Hepatocyte (in vitro differentiated cells): Measurements from ENCODE around the gene PCYOX1L. TPM values are rescaled to one million over a fixed set of nuclear protein-coding genes. Genes with fewer than 3 reads are reported as not detected.

Source experiments
- DNase-seq: peaks from one replicate; pipeline ENCODE4 v3.0.0-alpha.2; 2016; ENCODE audit warnings: low spot score
- H2AFZ ChIP-seq: fragments of 200-600 bp; sonication (generic); 2 replicates; pipeline ENCODE4 v1.6.0; 2016; ENCODE audit warnings: antibody characterized with exemption, mild to moderate bottlenecking
- H3K27ac ChIP-seq: fragments of 200-600 bp; sonication (generic); 2 replicates; pipeline ENCODE4 v1.5.1; 2016; ENCODE audit warnings: mild to moderate bottlenecking
- H3K27me3 ChIP-seq: fragments of 200-600 bp; sonication (generic); 2 replicates; pipeline ENCODE4 v1.6.1; 2016
- H3K36me3 ChIP-seq: fragments of 200-600 bp; sonication (generic); replicated peaks from 2 replicates; pipeline ENCODE4 v1.5.1; 2016; ENCODE audit warnings: low read depth; ENCODE audit not compliant: insufficient read depth
- H3K4me1 ChIP-seq: fragments of 200-600 bp; sonication (generic); 2 replicates; pipeline ENCODE4 v1.5.1; 2016; ENCODE audit warnings: mild to moderate bottlenecking, moderate library complexity; ENCODE audit not compliant: insufficient read depth
- H3K4me2 ChIP-seq: fragments of 200-600 bp; sonication (generic); 2 replicates; pipeline ENCODE4 v1.6.0; 2016
- H3K4me3 ChIP-seq: fragments of 200-600 bp; sonication (generic); 2 replicates; pipeline ENCODE4 v1.5.1; 2016; ENCODE audit warnings: mild to moderate bottlenecking
- H3K79me2 ChIP-seq: fragments of 200-600 bp; sonication (generic); 2 replicates; pipeline ENCODE4 v1.6.0; 2017; ENCODE audit warnings: mild to moderate bottlenecking
- H3K9me2 ChIP-seq: fragments of 200-600 bp; sonication (generic); replicated peaks from 2 replicates; pipeline ENCODE4 v1.6.0; 2017; ENCODE audit warnings: mild to moderate bottlenecking; ENCODE audit not compliant: insufficient read depth
- H3K9me3 ChIP-seq: fragments of 200-600 bp; sonication (generic); 2 replicates; pipeline ENCODE4 v1.5.1; 2016; ENCODE audit warnings: low read depth, mild to moderate bottlenecking
- H4K20me1 ChIP-seq: fragments of 200-600 bp; sonication (generic); 2 replicates; pipeline ENCODE4 v1.6.0; 2016; ENCODE audit warnings: mild to moderate bottlenecking; ENCODE audit not compliant: insufficient read depth, poor library complexity, severe bottlenecking
- CTCF ChIP-seq: fragments of 200-600 bp; sonication (generic); IDR thresholded peaks from 2 replicates; pipeline ENCODE4 v1.5.1; 2016; ENCODE audit warnings: antibody characterized with exemption, mild to moderate bottlenecking; ENCODE audit not compliant: poor library complexity
- EZH2 ChIP-seq: fragments of 200-600 bp; sonication (generic); IDR thresholded peaks from 2 replicates; pipeline ENCODE4 v1.6.1; 2016; ENCODE audit warnings: antibody characterized with exemption, mild to moderate bottlenecking, borderline replicate concordance
- EZH2phosphoT487 ChIP-seq: fragments of 200-600 bp; sonication (generic); IDR thresholded peaks from one replicate; pipeline ENCODE4 v1.6.1; 2018; ENCODE audit warnings: antibody characterized with exemption, mild to moderate bottlenecking, low read depth, moderate library complexity; ENCODE audit not compliant: unreplicated experiment, severe bottlenecking
- whole genome bisulfite sequencing: methylation state at CpG from one replicate; pipeline ENCODE4 v1.1.6; 2016; ENCODE audit warnings: low lambda C conversion rate; ENCODE audit errors: missing lambda C conversion rate; 5-methylcytosine and 5-hydroxymethylcytosine counted together
- polyA plus RNA-seq: library from polyadenylated mRNA; unstranded; fragments of >200 nt; fragmentation: Nextera tagmentation; extraction: Ambion mirVana; gene quantifications from 2 replicates; pipeline ENCODE4 v1.2.1, GENCODE V29; 2016
- total RNA-seq: library from RNA; depleted of rRNA; stranded (reverse); fragments of >200 nt; gene quantifications from 2 replicates; pipeline ENCODE4 v1.2.3, GENCODE V29; 2014

The PCYOX1L gene
- total and polyA plus RNA-seq, 2 experiments from 2014 or later = 9.1 to 14.4 TPM

GRCh38 chr5:149372932-149373331 is 15.1 kb downstream of the PCYOX1L start:
- Histone ChIP-seq H3K79me2 (no peaks in the 10 kb centered on the region), H4K20me1 (no peaks in the 10 kb centered on the region), H2AFZ (no peak overlapping the region), H3K4me1 (no peaks in the 10 kb centered on the region), H3K9me2 (no peaks in the 10 kb centered on the region), H3K4me3 (no peak overlapping the region), H3K9me3 (no peaks in the 10 kb centered on the region), H3K4me2 (no peak overlapping the region), H3K36me3 (no peaks in the 10 kb centered on the region), H3K27me3 (no peaks in the 10 kb centered on the region), H3K27ac (no peak overlapping the region)
- TF ChIP-seq EZH2phosphoT487 (no peak), CTCF (no peak), EZH2 (no peak)
- DNase-seq = no peak
- 94% methylated on average over 3 of the region's 3 CpGs for WGBS

- Histone ChIP-seq H3K79me2 (no peaks in the 10 kb centered on the region), H3K9me3 (no peaks in the 10 kb centered on the region), H3K4me3 (no peak overlapping the region), H3K36me3 (no peaks in the 10 kb centered on the region), H3K4me1 (no peaks in the 10 kb centered on the region), H3K27me3 (no peaks in the 10 kb centered on the region), H3K27ac (no peak overlapping the region), H3K9me2 (no peaks in the 10 kb centered on the region), H4K20me1 (no peaks in the 10 kb centered on the region), H3K4me2 (no peak overlapping the region), H2AFZ (no peak overlapping the region)
- WGBS = 97% methylated on average over 20 of the region's 20 CpGs
- TF ChIP-seq CTCF (no peak), EZH2phosphoT487 (no peak), EZH2 (no peak)
- no peak for DNase-seq
Observed at GRCh38 chr5:149374303-149374702, 16.5 kb downstream of the PCYOX1L start.

- TF ChIP-seq CTCF = no peak
- TF ChIP-seq EZH2phosphoT487 = no peak
- TF ChIP-seq EZH2 = no peak
- no peaks in the 10 kb centered on the region for H3K36me3 ChIP-seq
- H3K4me3 ChIP-seq = no peak overlapping the region
- no peaks in the 10 kb centered on the region for H4K20me1 ChIP-seq
- no peaks in the 10 kb centered on the region for H3K9me3 ChIP-seq
- H3K27ac ChIP-seq = no peak overlapping the region
- no peaks in the 10 kb centered on the region for H3K9me2 ChIP-seq
- no peak overlapping the region for H2AFZ ChIP-seq
- H3K79me2 ChIP-seq = no peaks in the 10 kb centered on the region
- DNase-seq = no peak
- H3K4me2 ChIP-seq = no peak overlapping the region
- H3K27me3 ChIP-seq = no peaks in the 10 kb centered on the region
- 75% methylated on average over 3 of the region's 3 CpGs for WGBS
- no peaks in the 10 kb centered on the region for H3K4me1 ChIP-seq
Observed at GRCh38 chr5:149374801-149375200, 17.0 kb downstream of the PCYOX1L start.

- Histone ChIP-seq H3K4me2 (no peak overlapping the region), H3K27ac (no peak overlapping the region), H3K4me1 (no peaks in the 10 kb centered on the region), H3K4me3 (no peak overlapping the region), H3K36me3 (no peaks in the 10 kb centered on the region), H2AFZ (no peak overlapping the region), H3K79me2 (no peaks in the 10 kb centered on the region), H3K9me2 (no peaks in the 10 kb centered on the region), H4K20me1 (no peaks in the 10 kb centered on the region), H3K27me3 (no peaks in the 10 kb centered on the region), H3K9me3 (no peaks in the 10 kb centered on the region)
- no peak for DNase-seq
- no peak for TF ChIP-seq CTCF
- no peak for TF ChIP-seq EZH2
- no peak for TF ChIP-seq EZH2phosphoT487
- 89% methylated on average over 6 of the region's 6 CpGs for WGBS
Observed at GRCh38 chr5:149375434-149375833, 17.6 kb downstream of the PCYOX1L start.
